Measurements from ENCODE around the gene EXOC6B. TPM values are rescaled to one million over a fixed set of nuclear protein-coding genes. Genes with fewer than 3 reads are reported as not detected.

Gene EXOC6B
- total and polyA plus RNA-seq, 2 of the 8 experiments (the other 6 are each of a cell fraction or from before 2014, with no cell fraction given) = 13.5 to 33.0 TPM

DNA sequence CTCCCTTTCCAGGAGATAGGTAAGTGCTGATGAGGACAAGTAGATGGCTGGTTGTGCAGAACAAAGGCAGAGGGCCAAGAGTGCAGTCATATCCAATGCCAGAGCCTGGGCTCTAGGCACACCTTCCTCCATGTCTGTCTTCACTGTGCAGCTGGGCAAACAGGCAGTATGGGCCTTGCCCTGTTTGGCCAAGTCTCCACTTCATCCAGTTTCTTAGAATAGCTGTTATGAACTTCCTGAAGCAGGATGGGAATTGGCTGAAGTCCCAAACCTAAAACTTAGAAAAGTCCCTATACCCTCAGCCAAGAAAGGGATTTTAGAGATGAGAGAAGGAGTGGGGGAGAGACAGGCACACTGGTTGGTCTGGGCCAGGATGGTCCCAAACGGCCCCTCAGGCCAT lies 640.6 kb downstream of the EXOC6B start:
- Histone ChIP-seq H4K20me1 (replicated peaks in 1 of 2; ENCODE audit: control insufficient read depth in 1 of 2, insufficient read depth in 2 of 2, low read length in 2 of 2) (no peaks in the 10 kb centered on the region), H3K27me3 (replicated peaks in 1 of 4; ENCODE audit: control insufficient read depth in 3 of 4, extremely low read depth in 1 of 4, insufficient read depth in 3 of 4, low read length in 3 of 4) (no peaks in the 10 kb centered on the region), H3K23me2 (ENCODE audit: low read depth, low read length) (no peaks in the 10 kb centered on the region), H3K9me3 (ENCODE audit: insufficient read depth in 2 of 2, low read depth in 1 of 2, low read length in 1 of 2) (no peaks in the 10 kb centered on the region; a peak in 1 of 4 replicates), H2BK20ac (ENCODE audit: low read length) (no peak overlapping the region), H3K4me2 (ENCODE audit: insufficient read depth in 1 of 2, low read depth in 2 of 2, low read length in 2 of 2) (no peak overlapping the region), H3K36me3 (ENCODE audit: control insufficient read depth in 2 of 4, insufficient read depth in 4 of 4, low read length in 3 of 4) (no peaks in the 10 kb centered on the region), H4K5ac (ENCODE audit: insufficient read length, low read depth, low read length) (no peak overlapping the region), H3K56ac (replicated peaks; ENCODE audit: insufficient read length, low read depth, low read length) (no peak overlapping the region), H2AFZ (ENCODE audit: low read length) (no peak overlapping the region), H2BK5ac (ENCODE audit: low read depth, low read length) (no peak overlapping the region), H2BK120ac (replicated peaks; ENCODE audit: low read depth, low read length) (no peak overlapping the region), H3K18ac (ENCODE audit: extremely low read depth, low read length) (no peak overlapping the region), H2AK5ac (ENCODE audit: low read depth, low read length) (no peak overlapping the region), H4K91ac (replicated peaks; ENCODE audit: insufficient read length, low read length) (no peak overlapping the region), H3K14ac (ENCODE audit: insufficient read length) (no peak overlapping the region), H4K8ac (ENCODE audit: extremely low read depth, insufficient read depth, low read length) (no peak overlapping the region), H3K9ac (replicated peaks in 1 of 4; ENCODE audit: extremely low read depth in 1 of 4, low read depth in 3 of 4, low read length in 3 of 4) (no peak overlapping the region), H3K27ac (ENCODE audit: low read depth, low read length) (no peak overlapping the region), H3K23ac (ENCODE audit: insufficient read length) (no peak overlapping the region), H3K4me1 (replicated peaks in 1 of 4; ENCODE audit: control insufficient read depth in 3 of 4, insufficient read depth in 4 of 4, low read length in 3 of 4) (no peaks in the 10 kb centered on the region), H2BK15ac (ENCODE audit: low read length) (no peak overlapping the region), H3K79me2 (ENCODE audit: control insufficient read depth in 1 of 2, insufficient read depth in 2 of 2, low read length in 2 of 2) (no peaks in the 10 kb centered on the region), H3K4ac (replicated peaks; ENCODE audit: insufficient read length, low read depth, low read length) (no peak overlapping the region), H3K79me1 (ENCODE audit: low read depth, low read length) (no peaks in the 10 kb centered on the region), H2BK12ac (ENCODE audit: low read depth, low read length) (no peak overlapping the region), H3K4me3 (ENCODE audit: extremely low read depth in 1 of 4, insufficient read depth in 2 of 4, low read depth in 3 of 4, low read length in 4 of 4) (no peak overlapping the region)
- DNase-seq (ENCODE audit: low read depth in 1 of 2, low spot score in 2 of 2) = no peak
- FAIRE-seq = no peak
- CTCF ChIA-PET (ENCODE audit: partially characterized antibody) = no interaction called here
- POLR2A ChIA-PET (ENCODE audit: partially characterized antibody) = no interaction called here
- 100% methylated on average over 1 of the region's 1 CpG; no CpG with 5 or more reads in 1 of the 2 experiments for WGBS, 2 experiments (ENCODE audit: extremely low coverage in 1 of 2, insufficient coverage in 1 of 2, insufficient read length in 1 of 2, insufficient replicate concordance in 2 of 2, low coverage in 1 of 2, low lambda C conversion rate in 2 of 2, missing lambda C conversion rate in 1 of 2)
- TF ChIP-seq TBP (IDR thresholded peaks at IDR 0.05; ENCODE audit: low read depth, low read length) (no peak), CTBP2 (IDR thresholded peaks at IDR 0.05; ENCODE audit: borderline replicate concordance, insufficient read depth, insufficient read length, low read length) (no peak), ATF2 (IDR thresholded peaks at IDR 0.05; ENCODE audit: low read length) (no peak), YY1 (IDR thresholded peaks at IDR 0.05; ENCODE audit: low read depth, low read length) (no peak), SP1 (IDR thresholded peaks at IDR 0.05; ENCODE audit: low read depth, low read length) (no peak), CBX5 (IDR thresholded peaks at IDR 0.05; ENCODE audit: low read depth, low read length) (no peak), BACH1 (IDR thresholded peaks at IDR 0.05; ENCODE audit: low read length) (no peak), TAF1 (IDR thresholded peaks at IDR 0.05; ENCODE audit: low read depth, low read length) (no peak), RBBP5 (IDR thresholded peaks at IDR 0.05; ENCODE audit: borderline replicate concordance, low read depth, low read length) (no peak), FOSL1 (IDR thresholded peaks at IDR 0.05; ENCODE audit: insufficient read depth, low read depth, low read length) (no peak), POLR2A (IDR thresholded peaks at IDR 0.05; ENCODE audit: control extremely low read depth in 1 of 2, low read depth in 2 of 2, low read length in 2 of 2) (no peak), NANOG (IDR thresholded peaks at IDR 0.05; ENCODE audit: insufficient read depth, low read depth, low read length, poor library complexity, severe bottlenecking) (no peak), EZH2 (IDR thresholded peaks at IDR 0.05; ENCODE audit: low read depth, low read length, severe bottlenecking) (no peak), KDM5A (IDR thresholded peaks at IDR 0.05; ENCODE audit: low read length) (no peak)
